AG20443 (cell line): ENCODE data around the gene DNAH10.

Experiments used
- DNase-seq: peaks from one replicate; pipeline ENCODE4 v3.0.0; 2012; ENCODE audit warnings: low spot score, mixed read lengths

Gene DNAH10

DNA sequence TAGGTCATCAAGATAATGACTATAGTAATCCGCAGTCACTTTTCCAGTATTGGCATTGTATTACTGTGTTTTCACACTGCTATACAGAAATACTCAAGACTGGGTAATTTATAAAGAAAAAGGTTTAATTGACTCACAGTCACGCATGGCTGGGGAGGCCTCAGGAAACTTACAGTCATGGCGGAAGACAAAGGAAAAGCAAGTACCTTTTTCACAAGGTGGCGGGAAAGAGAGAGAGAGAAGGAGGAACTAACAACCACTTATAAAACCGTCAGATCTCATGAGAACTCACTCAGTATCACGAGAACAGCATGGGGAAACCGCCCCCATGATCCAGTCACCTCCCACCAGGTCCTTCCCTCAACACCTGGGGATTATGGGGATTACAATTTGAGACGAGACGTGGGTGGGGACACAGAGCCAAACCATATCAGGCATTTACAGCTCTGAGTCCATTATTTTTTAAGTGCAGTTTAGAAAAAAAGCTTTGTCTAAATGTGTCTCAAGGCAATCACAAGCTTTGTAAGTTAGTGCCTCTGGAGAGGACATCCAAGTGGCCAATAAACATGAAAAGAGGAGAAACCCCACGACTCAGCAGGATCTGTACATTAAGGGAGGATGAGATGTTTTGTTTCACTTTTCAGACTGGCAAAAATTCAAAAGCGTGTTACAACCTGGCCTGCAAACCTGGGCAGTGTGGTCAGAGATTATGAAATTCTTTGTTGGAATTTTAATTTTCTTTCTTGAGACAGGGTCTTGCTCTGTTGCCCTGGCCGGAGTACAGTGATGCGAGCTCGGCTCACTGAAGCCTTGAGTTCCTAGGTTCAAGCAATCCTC lies 82.0 kb downstream of the DNAH10 start:
- no peak for DNase-seq

DNA sequence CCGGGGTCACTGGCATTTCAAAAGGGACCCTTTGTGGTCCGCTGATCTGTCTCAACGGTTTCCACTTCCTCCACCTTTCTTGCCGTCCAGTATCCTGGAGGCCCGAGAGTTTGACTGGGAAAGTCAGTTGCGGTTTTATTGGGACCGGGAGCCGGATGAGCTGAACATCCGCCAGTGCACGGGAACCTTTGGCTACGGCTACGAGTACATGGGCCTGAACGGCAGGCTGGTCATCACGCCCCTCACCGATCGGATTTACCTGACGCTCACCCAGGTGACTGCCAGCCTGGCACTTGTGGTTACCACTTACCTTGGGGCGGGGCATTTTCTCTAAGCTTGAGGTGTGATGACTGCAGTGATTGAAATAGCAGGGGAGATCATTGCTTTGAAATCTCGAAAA lies 83.8 kb downstream of the DNAH10 start:
- no peak for DNase-seq

DNA sequence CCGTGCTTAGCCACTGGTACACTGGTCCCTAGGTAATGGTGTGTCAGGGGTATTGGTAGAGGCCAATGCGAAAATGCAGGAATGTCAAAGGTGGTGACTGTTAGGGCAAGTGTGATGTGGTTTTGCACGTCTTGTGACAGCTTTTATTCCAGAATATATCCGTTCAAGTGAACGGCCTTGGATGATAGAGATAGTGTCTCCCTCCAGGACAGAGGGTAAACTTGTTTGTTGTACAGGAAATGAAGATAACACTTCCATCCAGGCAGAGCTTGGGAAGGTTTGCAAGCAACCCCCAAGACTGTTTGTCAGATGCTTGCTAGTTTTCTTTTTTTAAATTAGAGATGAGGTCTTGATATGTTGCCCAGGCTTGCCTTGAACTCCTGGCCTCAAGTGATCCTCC lies 84.2 kb downstream of the DNAH10 start:
- no peak for DNase-seq

DNA sequence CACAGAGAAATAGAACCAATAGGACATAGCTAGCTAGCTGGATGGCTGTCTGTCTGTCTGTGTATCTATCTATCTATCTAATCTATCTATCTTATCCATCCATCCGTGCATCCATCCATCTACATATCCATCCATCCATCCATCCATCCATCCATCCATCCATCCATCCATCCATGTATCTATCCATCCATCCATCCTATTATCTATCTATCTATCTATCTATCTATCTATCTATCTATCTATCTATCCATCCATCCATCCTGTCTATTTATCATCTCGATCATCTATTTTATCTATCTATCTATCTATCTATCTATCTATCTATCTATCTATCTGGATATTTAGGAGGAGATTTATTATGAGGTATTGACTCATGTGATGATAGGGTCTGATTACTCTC lies 84.9 kb downstream of the DNAH10 start:
- no peak for DNase-seq

DNA sequence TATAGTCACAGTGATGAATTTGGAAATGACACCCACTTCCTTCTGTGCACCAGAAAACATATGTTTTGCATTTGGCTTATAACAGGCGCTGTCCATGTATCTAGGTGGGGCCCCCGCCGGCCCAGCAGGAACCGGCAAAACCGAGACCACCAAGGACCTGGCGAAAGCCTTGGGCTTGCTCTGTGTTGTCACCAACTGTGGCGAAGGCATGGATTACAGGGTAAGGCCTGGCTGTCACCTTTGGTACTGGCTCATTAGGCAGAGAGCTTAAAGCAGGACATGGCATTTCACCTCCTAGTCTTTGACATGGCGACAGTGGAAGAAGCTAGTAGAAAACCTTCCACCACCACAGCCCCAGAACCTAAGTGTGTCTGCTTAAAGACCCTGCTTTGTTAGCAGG lies 85.8 kb downstream of the DNAH10 start:
- DNase-seq: no peak

DNA sequence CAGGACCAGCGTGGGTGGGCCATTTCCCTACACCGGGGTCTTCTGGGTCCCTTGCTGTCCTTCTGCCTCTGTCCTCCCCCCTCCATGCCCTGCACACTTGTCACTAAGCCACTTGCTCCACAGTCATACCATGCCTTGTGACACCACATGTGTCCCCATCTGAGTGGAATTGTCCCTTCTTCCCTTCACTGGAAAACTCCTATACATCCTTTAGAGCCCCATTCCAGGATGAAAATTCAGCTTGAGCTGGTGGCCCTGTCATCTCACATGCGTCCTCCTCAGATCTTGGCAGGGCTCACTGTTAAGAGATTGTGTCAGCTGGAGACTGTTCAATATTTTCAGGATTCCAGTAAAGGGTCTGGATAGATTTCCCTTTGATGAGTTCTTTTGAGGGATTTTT lies 87.4 kb downstream of the DNAH10 start:
- no peak for DNase-seq

DNA sequence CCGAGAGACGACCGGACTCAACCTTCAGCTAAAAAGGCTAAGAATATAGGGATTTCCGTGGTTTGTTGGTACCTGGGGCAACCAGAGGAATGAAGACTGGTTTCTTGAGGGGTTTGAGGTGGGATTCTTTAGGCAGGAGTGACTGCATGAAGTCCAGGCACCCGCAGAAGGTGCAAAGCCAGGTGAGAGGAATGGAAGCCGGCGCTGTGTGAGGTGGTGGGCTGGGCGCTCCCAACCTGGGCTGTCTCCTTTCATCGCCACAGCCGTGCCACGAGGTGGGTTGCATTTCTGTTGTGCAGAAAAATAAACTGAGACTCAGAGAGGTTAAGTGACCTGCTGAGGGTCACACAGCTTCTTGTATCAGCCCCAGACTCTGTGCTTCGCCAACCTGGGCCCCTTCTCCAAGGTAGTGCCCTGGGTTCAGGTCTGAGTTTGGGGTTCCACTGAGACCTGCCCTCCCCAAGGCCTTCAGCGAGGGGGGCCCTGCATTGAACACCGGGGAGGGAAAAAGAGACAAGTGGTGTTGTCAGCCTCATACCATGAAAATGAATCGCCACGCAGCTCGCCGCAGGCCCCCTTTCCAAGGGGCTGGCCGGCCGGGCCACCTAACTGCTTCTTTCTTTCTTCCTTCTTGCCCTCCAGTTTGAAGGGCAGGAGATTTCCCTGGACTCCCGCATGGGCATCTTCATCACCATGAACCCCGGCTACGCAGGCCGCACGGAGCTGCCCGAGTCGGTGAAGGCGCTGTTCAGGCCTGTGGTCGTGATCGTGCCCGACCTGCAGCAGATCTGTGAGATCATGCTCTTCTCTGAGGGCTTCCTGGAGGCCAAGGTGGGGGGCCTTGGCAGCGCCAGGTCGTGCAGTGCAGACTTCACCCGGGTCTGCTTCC lies 88.4 kb downstream of the DNAH10 start:
- DNase-seq: no peak

DNA sequence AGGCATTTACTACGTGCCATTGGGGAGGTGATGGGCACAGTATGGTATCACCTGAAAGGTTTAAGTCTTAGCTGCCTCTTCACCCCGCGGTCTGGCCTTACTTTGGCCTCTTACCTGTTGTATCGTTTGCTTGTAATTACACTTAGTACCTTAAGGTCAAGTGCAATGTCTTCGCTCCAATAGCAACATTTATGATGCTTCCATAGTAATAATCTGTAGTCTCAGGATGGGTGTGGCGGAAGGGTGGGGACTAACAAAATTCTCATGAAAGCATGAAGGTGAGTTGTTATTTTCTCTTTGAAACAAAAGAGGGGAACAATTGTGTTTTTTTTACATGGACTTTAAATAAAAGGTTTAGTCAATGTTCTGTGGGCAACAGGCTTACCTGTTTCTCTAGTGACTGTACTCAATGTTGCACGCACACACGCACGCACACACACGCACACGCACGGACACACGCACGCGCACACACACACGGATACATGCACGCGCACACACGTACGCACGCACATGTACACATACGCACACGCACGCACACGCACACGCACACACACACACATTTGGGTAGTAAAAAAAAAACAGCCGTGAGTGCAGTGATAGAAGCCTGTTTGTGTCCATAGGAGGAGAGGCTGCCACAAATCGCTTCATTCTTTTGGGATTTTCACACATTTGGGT lies 91.4 kb downstream of the DNAH10 start:
- no peak for DNase-seq

DNA sequence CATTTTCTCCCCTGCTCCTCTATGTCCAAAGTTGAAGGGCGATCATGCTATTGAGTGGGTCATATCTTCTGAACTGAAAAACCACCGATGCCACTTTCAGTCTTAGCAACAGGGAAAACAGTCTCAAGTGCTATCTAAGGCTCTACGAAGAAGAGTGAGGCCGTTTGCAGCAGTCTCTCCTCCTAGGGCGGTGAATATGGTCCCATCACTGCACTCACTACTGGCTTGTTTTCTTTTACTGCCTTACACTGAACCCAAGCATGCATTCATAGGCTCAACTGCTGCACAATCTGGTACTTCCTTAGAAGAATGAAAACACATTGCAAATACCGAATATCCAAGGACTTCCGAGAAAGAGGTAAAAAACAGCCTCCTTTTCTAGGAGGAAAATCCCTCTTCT lies 92.1 kb downstream of the DNAH10 start:
- DNase-seq: no peak

DNA sequence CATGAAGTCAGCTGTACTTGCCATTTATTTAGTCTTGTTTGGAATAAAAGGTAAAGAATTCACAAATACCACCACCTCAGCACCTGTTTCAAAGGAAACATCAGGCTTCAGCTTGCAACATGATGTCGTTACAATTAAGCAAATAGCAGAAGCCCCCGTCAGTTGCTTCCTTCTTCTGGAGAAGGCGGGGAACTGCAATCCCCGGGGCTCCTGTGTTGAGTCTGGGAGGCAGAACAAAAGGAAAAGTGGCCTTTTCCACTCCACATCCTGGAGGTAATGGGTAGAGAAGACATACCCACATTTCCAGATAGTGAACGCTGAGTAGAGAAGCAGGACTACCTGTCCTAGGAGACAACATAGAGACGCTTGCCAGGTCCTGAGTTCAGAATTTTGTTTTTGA lies 92.8 kb downstream of the DNAH10 start:
- no peak for DNase-seq

DNA sequence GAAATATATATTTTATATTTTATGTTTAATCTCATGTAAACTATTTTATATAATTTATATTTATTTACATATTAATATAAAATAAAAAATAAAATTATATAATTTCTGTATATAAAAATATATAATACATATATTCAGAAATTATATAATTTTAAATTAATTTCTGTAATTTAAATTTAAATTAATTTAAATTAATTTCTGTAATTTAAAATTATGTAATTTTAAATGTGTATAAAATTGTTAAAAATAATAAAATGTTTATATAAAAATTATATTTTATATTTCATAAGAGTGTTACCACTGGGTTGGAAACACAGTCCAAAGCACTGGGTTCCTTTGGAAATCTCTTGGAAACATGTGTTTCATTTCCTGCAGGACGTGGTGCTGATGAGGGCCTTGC lies 94.6 kb downstream of the DNAH10 start:
- DNase-seq: no peak

DNA sequence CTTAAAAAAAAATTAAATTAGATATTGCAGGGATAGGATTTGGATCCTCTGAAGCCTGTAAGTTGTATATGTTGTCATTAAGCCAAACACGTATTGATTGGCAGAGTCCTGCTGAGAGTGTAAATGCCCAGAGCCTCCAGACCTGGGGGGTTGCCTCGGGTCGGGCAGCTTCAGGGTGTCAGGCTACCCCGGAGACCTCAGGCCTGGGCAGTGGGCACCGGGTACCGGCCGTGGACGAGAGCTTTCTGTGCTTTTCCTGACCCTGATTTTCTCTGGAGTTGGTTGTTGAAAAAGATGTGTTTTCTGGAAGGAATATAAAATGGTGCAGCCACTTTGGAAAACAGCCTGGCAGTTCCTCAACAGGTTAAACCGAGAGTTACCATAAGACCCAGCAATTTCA lies 96.1 kb downstream of the DNAH10 start:
- DNase-seq: no peak

DNA sequence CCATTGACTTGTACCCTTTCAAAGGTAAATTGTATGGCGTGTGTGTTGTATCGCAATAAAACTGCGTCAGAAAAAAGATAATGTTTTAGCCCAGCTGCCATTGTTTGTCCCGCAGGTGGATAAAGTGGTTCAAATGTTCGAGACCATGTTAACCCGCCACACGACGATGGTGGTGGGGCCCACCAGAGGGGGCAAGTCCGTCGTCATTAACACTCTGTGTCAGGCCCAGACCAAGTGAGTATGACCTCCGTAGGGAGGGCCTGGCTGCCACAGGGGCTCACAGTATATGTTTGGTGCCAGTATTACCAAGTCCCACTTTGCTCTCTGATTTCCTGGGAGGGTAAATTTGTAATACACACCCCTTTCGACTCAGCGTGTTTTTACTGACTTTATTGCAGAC lies 96.9 kb downstream of the DNAH10 start:
- DNase-seq: no peak

DNA sequence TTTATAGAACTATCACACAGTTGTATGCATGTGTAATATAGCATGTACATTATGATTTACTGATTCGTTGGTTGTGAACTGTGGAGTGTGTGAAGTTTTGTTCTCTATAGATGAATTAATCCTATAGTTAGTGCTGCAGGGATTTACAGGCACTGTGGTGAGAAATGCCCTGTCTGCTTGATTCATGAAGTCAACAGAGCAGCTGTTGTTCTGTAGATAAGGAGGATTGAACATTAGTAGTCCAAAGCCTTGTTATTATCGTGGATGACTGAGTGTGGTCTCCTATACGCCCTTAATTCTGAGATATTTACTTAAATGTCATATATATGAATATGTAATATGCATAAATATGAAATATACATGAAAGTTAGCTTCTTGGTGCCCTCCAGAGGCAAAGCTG lies 98.3 kb downstream of the DNAH10 start:
- no peak for DNase-seq

DNA sequence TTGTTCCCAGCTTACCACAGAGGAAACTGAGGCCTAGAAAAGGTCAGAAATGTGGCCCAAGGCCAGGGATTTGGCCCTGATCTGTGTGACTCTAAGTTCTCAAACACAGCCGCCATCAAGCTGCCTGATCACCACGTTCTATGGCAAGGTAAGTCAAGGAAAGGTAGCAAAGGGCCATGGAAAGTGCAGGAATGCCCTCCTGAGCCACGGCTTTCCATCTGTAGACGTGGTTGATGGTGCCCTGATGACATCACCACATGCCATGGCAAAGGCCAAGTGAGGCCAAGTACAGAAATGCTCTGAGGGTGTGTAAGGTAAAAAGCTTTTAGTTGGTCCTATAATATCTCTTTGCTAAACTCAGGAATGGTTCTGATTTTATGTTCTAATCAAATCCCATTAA lies 99.3 kb downstream of the DNAH10 start:
- no peak for DNase-seq

DNA sequence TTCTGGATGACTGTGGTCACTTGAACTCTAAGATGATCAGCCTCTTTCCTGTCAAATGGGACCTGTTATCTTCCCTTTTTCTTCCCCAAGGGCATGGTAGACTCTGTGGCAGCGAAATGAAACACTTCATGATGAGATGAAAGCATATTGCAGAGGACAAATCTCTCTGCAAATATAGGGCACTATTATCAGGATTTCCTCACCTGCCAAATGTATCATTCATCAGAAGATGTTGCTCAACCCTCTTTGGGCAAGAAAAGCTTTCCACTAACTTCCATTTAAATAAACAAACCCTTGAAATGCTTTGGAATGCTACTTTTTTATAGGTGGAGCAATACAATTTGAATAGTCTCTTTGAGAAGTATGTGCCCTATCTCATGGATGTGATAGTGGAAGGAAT lies 105.0 kb downstream of the DNAH10 start:
- no peak for DNase-seq

DNA sequence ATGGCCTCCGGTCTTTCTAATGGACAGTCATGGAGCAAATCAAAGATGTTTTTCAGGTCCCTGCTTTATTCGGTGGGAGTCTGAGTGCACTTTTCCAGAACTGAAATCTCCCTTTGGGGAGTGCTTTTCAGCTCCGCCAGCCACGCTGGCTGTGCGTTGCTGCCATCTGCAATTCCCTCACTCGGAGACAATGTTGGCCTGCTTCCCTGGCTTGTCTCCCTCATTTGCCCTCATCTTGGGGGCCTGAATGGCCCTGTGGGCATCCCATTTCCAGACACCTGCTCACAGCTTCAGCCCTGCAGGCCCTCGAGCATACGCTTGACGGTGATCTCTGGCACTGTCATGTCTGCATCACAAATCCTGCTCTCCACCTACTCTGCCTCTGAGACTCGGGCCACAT lies 106.7 kb downstream of the DNAH10 start:
- no peak for DNase-seq

DNA sequence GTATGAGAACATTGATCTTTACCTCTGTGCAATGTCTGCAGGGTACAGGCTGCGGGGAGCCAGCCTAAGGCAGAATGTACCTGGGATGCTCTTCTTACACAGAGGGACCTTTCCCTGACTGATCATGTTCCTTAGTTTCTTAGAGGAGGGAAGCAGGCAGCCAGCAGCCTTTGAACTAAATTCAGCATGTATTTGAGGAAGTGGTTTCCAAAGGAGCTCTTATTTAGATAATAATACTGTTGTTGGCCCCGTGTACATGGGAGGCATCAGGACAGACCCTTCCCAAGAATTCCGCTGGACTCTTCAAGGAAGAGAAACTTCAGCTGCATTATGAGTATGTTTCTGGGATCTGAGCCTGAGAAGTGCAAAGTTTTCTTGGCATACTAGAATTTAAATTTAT lies 111.7 kb downstream of the DNAH10 start:
- DNase-seq: no peak

DNA sequence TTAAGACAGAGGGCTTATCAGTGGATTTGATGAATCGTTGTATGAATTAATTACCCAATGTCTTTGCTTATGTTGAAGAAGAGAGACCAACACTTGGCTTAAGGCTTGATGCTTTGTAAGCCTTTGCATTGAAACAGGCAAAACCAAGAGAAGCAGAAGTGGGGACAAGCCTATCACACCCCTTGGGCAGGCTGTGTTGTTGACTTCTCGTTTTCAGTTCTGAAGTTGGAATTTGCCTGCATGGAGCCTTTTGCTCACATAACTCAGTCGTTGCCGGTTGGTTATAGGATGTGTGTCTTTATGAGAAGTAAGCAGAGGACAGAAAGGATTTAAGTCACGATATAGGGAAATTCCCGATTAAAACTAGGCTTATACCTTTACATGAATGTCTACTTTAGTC lies 115.9 kb downstream of the DNAH10 start:
- DNase-seq: no peak

DNA sequence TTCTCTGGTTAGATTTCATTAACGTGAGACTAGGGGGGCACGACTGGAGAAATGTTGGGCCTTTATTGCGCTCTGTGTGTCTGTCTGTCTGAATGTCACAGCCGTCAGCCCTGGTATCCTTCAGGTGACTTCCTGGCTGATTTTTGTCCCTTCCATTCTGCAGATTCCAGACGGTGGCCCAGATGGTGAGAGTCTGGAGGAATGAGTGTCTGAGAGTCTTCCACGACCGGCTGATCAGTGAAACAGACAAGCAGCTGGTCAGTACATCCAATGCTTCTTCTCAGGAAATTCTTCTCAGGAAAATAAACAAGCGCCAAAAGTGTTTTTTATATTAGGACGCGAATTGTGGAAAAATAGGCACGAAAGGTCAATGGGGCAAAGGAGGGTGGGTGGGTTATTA lies 117.0 kb downstream of the DNAH10 start:
- DNase-seq: no peak

DNA sequence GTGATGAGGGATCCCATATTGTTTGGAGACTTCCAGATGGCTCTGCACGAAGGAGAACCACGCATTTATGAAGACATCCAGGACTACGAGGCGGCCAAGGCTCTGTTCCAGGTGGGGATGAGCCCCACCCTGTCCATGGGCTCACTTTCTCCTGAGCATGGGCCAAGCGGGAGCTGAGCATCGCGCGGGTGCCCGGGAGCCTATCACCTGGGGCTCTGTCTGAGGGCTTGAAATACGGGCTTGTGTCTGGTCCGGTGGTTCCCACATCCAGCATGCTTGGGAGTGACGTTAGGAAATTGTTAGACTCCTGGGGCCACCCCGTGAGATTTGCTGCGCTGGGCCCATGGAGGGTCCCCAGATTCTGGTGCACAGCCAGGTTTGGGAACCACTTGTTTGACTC lies 117.6 kb downstream of the DNAH10 start:
- DNase-seq: no peak

DNA sequence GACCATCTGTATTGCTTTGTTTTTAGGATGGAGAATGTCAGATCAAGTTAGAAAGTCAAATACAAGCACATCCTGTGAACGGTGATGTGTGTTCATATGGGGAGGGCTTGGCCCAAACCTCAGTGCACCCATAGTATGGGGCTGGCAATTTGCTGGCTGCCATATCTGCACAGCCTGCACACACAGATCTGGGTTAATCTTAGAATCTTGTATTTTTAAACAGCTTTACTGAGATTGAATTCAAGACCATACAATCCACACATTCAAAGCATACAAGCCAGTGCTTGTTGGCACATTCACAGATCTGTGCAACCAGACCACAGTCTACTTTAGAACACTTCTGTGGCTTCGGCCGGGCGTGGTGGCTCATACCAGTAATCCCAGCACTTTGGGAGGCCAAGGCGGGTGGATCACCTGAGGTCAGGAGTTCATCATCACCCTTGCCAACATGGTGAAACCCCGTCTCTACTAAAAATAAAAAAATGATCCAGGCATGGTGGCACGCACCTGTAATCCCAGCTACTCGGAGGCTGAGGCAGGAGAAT lies 120.1 kb downstream of the DNAH10 start:
- DNase-seq: no peak

DNA sequence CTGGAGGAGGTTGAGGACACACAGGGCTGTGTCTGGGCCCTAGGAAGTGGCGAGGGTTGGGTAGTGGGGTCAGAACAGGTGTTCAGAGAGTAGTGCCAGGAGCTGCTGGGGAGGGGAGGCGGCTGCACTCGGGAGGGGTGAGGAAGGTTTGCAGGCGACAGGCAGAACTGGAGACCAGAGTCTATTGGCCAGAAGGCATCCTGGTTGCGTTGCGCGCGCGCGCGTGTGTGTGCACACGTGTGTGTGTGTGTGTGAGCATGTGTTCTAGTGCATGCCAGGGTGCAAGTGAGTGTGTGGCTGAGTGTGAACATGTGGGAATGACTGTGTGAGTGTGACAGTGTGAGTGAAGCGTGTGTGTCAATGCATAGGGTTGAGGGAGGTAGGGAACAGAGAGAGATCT lies 124.2 kb downstream of the DNAH10 start:
- DNase-seq: no peak
